Measurements from ENCODE around the gene MFSD2B. TPM values are rescaled to one million over a fixed set of nuclear protein-coding genes. Genes with fewer than 3 reads are reported as not detected.
A peak's percentile ranks its signal among the peaks of the same experiment; 100 is the strongest.

MFSD2B gene
- total RNA-seq, 1 experiment from 2014 or later = 0.48 TPM

GRCh38 chr2:24016376-24016761 is 6.5 kb downstream of the MFSD2B start:
- Mint-ChIP-seq H3K4me1 (ENCODE audit: low read depth, unreplicated experiment) (peaks cover 28% of the 10 kb centered on the region), H3K27ac (ENCODE audit: unreplicated experiment) (peak overlapping the region; percentile 74), H3K27me3 (ENCODE audit: insufficient read depth, unreplicated experiment) (no peaks in the 10 kb centered on the region), H3K9me3 (ENCODE audit: unreplicated experiment) (no peaks in the 10 kb centered on the region), H3K4me3 (ENCODE audit: unreplicated experiment) (no peak overlapping the region), H3K36me3 (ENCODE audit: insufficient read depth, unreplicated experiment) (peaks cover 6% of the 10 kb centered on the region)
- no TSS peak for BruUV-seq (replicated peaks)
- H3K27me3 ChIP-seq (replicated peaks; ENCODE audit: control insufficient read depth, insufficient read depth, low read length) = no peaks in the 10 kb centered on the region
- peaks cover 22% of the 10 kb centered on the region for H3K4me1 ChIP-seq
- no peaks in the 10 kb centered on the region for H3K9me3 ChIP-seq
- TF ChIP-seq CTCF (IDR thresholded peaks at IDR 0.05; ENCODE audit: insufficient read depth in 1 of 2, low read depth in 1 of 2, low read length in 1 of 2, severe bottlenecking in 1 of 2, unreplicated experiment in 1 of 2) = no peak
- H3K36me3 ChIP-seq (ENCODE audit: control insufficient read depth, insufficient read depth, low read length) = no peaks in the 10 kb centered on the region
- intact Hi-C loops (cut with micrococcal nuclease; ENCODE audit: unreplicated experiment) = no loop called here
- POLR2A ChIA-PET = interaction anchor here (0.6 kb wide), 1 partner anchor 389 kb away, joined by 6 read pairs; no protein-coding TSS in a partner anchor
- H3K4me3 ChIP-seq (ENCODE audit: low read depth, low read length) = no peak overlapping the region
- CTCF ChIA-PET = interaction anchor here (1.3 to 1.6 kb wide), 2 partner anchors 67 to 89 kb away, joined by 3 to 5 read pairs; partner anchors contain the start of gene ATAD2B
- DNase-seq = no peak

- Mint-ChIP-seq H3K9me3 (ENCODE audit: unreplicated experiment) (no peaks in the 10 kb centered on the region), H3K27me3 (ENCODE audit: insufficient read depth, unreplicated experiment) (no peaks in the 10 kb centered on the region), H3K36me3 (ENCODE audit: insufficient read depth, unreplicated experiment) (peaks cover 7% of the 10 kb centered on the region), H3K4me3 (ENCODE audit: unreplicated experiment) (no peak overlapping the region), H3K27ac (ENCODE audit: unreplicated experiment) (peak overlapping the region; percentile 74), H3K4me1 (ENCODE audit: low read depth, unreplicated experiment) (peaks cover 22% of the 10 kb centered on the region)
- DNase-seq = no peak
- no peaks in the 10 kb centered on the region for H3K27me3 ChIP-seq (replicated peaks; ENCODE audit: control insufficient read depth, insufficient read depth, low read length)
- ChIA-PET POLR2A (no interaction called here), CTCF (interaction anchor here (1.6 kb wide), 1 partner anchor 67 kb away, joined by 3 read pairs; no protein-coding TSS in a partner anchor)
- intact Hi-C loops (cut with micrococcal nuclease; ENCODE audit: unreplicated experiment) = no loop called here
- H3K4me1 ChIP-seq = peaks cover 22% of the 10 kb centered on the region
- no peak for TF ChIP-seq CTCF (IDR thresholded peaks at IDR 0.05; ENCODE audit: insufficient read depth in 1 of 2, low read depth in 1 of 2, low read length in 1 of 2, severe bottlenecking in 1 of 2, unreplicated experiment in 1 of 2)
- H3K4me3 ChIP-seq (ENCODE audit: low read depth, low read length) = no peak overlapping the region
- no TSS peak for BruUV-seq (replicated peaks)
- H3K36me3 ChIP-seq (ENCODE audit: control insufficient read depth, insufficient read depth, low read length) = no peaks in the 10 kb centered on the region
- H3K9me3 ChIP-seq = no peaks in the 10 kb centered on the region
Observed at GRCh38 chr2:24016853-24017703, 7.2 kb downstream of the MFSD2B start.

DNA sequence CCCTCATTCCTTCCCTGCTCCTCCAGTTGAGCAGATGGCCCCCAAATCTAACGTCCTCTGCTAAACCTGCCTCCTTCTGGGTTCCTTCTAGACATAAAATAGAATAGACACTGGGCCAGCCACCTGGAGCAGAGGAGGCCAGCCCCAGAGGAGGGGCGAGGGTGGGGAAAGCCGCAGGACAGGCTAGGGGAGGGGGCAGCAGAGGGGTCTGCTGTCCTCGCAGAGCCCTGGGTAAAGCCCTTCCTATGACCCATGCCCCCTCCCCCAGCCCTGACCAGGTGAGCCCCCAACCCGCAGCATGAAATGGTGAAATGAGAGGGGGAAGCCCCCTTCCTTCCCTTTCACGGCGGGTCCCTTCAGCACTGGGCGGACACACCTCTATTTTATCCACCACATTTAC is 7.8 kb downstream of the MFSD2B start:
- H3K36me3 Mint-ChIP-seq (ENCODE audit: insufficient read depth, unreplicated experiment) = peaks cover 7% of the 10 kb centered on the region
- H3K4me3 Mint-ChIP-seq (ENCODE audit: unreplicated experiment) = no peak overlapping the region
- H3K27me3 Mint-ChIP-seq (ENCODE audit: insufficient read depth, unreplicated experiment) = no peaks in the 10 kb centered on the region
- no TSS peak for BruUV-seq (replicated peaks)
- peaks cover 18% of the 10 kb centered on the region for H3K4me1 Mint-ChIP-seq (ENCODE audit: low read depth, unreplicated experiment)
- POLR2A ChIA-PET = no interaction called here
- no peaks in the 10 kb centered on the region for H3K9me3 Mint-ChIP-seq (ENCODE audit: unreplicated experiment)
- no peak overlapping the region for H3K4me3 ChIP-seq (ENCODE audit: low read depth, low read length)
- no peak overlapping the region for H3K27ac Mint-ChIP-seq (ENCODE audit: unreplicated experiment)
- H3K4me1 ChIP-seq = peaks cover 22% of the 10 kb centered on the region
- no peaks in the 10 kb centered on the region for H3K36me3 ChIP-seq (ENCODE audit: control insufficient read depth, insufficient read depth, low read length)
- no peaks in the 10 kb centered on the region for H3K27me3 ChIP-seq (replicated peaks; ENCODE audit: control insufficient read depth, insufficient read depth, low read length)
- no peak for TF ChIP-seq CTCF (IDR thresholded peaks at IDR 0.05; ENCODE audit: insufficient read depth in 1 of 2, low read depth in 1 of 2, low read length in 1 of 2, severe bottlenecking in 1 of 2, unreplicated experiment in 1 of 2)
- H3K9me3 ChIP-seq = no peaks in the 10 kb centered on the region
- intact Hi-C loops (cut with micrococcal nuclease; ENCODE audit: unreplicated experiment) = no loop called here
- CTCF ChIA-PET = no interaction called here
- no peak for DNase-seq

All from Caco-2 (cell line).